BLaER1 (cell line): ENCODE results near the gene ERFL.
A peak's percentile ranks its signal among the peaks of the same experiment; 100 is the strongest.

Experiments used
- H3K27ac ChIP-seq: shearing (Covaris generic); formaldehyde crosslinking; 2 replicates; pipeline ENCODE4 v1.8.1; 2022
- H3K27me3 ChIP-seq: shearing (Covaris generic); formaldehyde crosslinking; 2 replicates; pipeline ENCODE4 v1.8.1; 2022
- H3K36me3 ChIP-seq: shearing (Covaris generic); formaldehyde crosslinking; 2 replicates; pipeline ENCODE4 v1.8.1; 2022
- H3K4me1 ChIP-seq: shearing (Covaris generic); formaldehyde crosslinking; 2 replicates; pipeline ENCODE4 v1.8.1; 2022
- H3K4me2 ChIP-seq: shearing (Covaris generic); formaldehyde crosslinking; 2 replicates; pipeline ENCODE4 v1.8.1; 2022
- H3K4me3 ChIP-seq: shearing (Covaris generic); formaldehyde crosslinking; 2 replicates; pipeline ENCODE4 v1.8.1; 2022
- H3K9ac ChIP-seq: shearing (Covaris generic); formaldehyde crosslinking; 2 replicates; pipeline ENCODE4 v1.8.1; 2022
- H3K9me3 ChIP-seq: shearing (Covaris generic); formaldehyde crosslinking; 2 replicates; pipeline ENCODE4 v1.8.1; 2022
- H4K20me1 ChIP-seq: shearing (Covaris generic); formaldehyde crosslinking; 2 replicates; pipeline ENCODE4 v1.8.1; 2022
- Cebpa-rat ChIP-seq: shearing (Covaris generic); IDR thresholded peaks from 2 replicates; pipeline ENCODE4 v1.8.1; 2022

Gene ERFL

GRCh38 chr19:41936416-41936850 is 8.2 kb upstream of the ERFL start:
- peaks cover 48% of the 10 kb centered on the region for H3K27me3 ChIP-seq
- no peak overlapping the region for H3K4me2 ChIP-seq
- no peak overlapping the region for H3K9ac ChIP-seq

GRCh38 chr19:41935760-41936415 is 7.6 kb upstream of the ERFL start:
- TF ChIP-seq Cebpa-rat = no peak
- Histone ChIP-seq H3K4me1 (peaks cover 62% of the 10 kb centered on the region), H3K27ac (no peak overlapping the region), H3K4me3 (no peak overlapping the region), H3K27me3 (peaks cover 42% of the 10 kb centered on the region), H4K20me1 (no peaks in the 10 kb centered on the region), H3K36me3 (no peaks in the 10 kb centered on the region), H3K9me3 (no peaks in the 10 kb centered on the region), H3K9ac (no peak overlapping the region), H3K4me2 (no peak overlapping the region)

More at GRCh38 chr19:41936416-41936850, 8.2 kb upstream of the ERFL start:
- H3K4me1 ChIP-seq = peaks cover 62% of the 10 kb centered on the region
- H4K20me1 ChIP-seq = no peaks in the 10 kb centered on the region
- no peaks in the 10 kb centered on the region for H3K9me3 ChIP-seq
- no peaks in the 10 kb centered on the region for H3K36me3 ChIP-seq
- H3K27ac ChIP-seq = no peak overlapping the region
- TF ChIP-seq Cebpa-rat = no peak
- H3K4me3 ChIP-seq = no peak overlapping the region

GRCh38 chr19:41934849-41935374 is 6.7 kb upstream of the ERFL start:
- Histone ChIP-seq H3K9me3 (no peaks in the 10 kb centered on the region), H3K4me2 (peak overlapping the region; percentile 47), H4K20me1 (no peaks in the 10 kb centered on the region), H3K36me3 (no peaks in the 10 kb centered on the region), H3K9ac (no peak overlapping the region), H3K4me1 (peaks cover 67% of the 10 kb centered on the region), H3K4me3 (no peak overlapping the region), H3K27me3 (peaks cover 44% of the 10 kb centered on the region), H3K27ac (peak overlapping the region; percentile 20)
- no peak for TF ChIP-seq Cebpa-rat

GRCh38 chr19:41933693-41934426 is 5.6 kb upstream of the ERFL start:
- Histone ChIP-seq H3K27me3 (peaks cover 51% of the 10 kb centered on the region), H3K4me3 (no peak overlapping the region), H3K36me3 (no peaks in the 10 kb centered on the region), H4K20me1 (no peaks in the 10 kb centered on the region), H3K4me2 (peak overlapping the region; percentile 47), H3K4me1 (peaks cover 78% of the 10 kb centered on the region), H3K9me3 (no peaks in the 10 kb centered on the region), H3K27ac (peak overlapping the region; percentile 20), H3K9ac (no peak overlapping the region)
- no peak for TF ChIP-seq Cebpa-rat

- no peaks in the 10 kb centered on the region for H3K36me3 ChIP-seq
- H3K27me3 ChIP-seq = peaks cover 59% of the 10 kb centered on the region
- H3K4me1 ChIP-seq = peaks cover 75% of the 10 kb centered on the region
- H3K4me3 ChIP-seq = no peak overlapping the region
- no peaks in the 10 kb centered on the region for H4K20me1 ChIP-seq
- no peaks in the 10 kb centered on the region for H3K9me3 ChIP-seq
- no peak overlapping the region for H3K27ac ChIP-seq
- H3K4me2 ChIP-seq = peak overlapping the region; percentile 89
- no peak for TF ChIP-seq Cebpa-rat
- no peak overlapping the region for H3K9ac ChIP-seq
Observed at GRCh38 chr19:41932720-41933332, 4.6 kb upstream of the ERFL start.

GRCh38 chr19:41932259-41932719 is 4.0 kb upstream of the ERFL start:
- H3K9ac ChIP-seq = no peak overlapping the region
- H3K27me3 ChIP-seq = peaks cover 59% of the 10 kb centered on the region
- H3K4me2 ChIP-seq = peak overlapping the region; percentile 89
- H3K36me3 ChIP-seq = no peaks in the 10 kb centered on the region
- peaks cover 73% of the 10 kb centered on the region for H3K4me1 ChIP-seq
- TF ChIP-seq Cebpa-rat = no peak
- H3K4me3 ChIP-seq = no peak overlapping the region
- no peaks in the 10 kb centered on the region for H3K9me3 ChIP-seq
- peaks cover 3% of the 10 kb centered on the region for H4K20me1 ChIP-seq
- no peak overlapping the region for H3K27ac ChIP-seq

GRCh38 chr19:41930926-41931592 is 2.8 kb upstream of the ERFL start:
- H3K4me1 ChIP-seq = peaks cover 71% of the 10 kb centered on the region
- no peak overlapping the region for H3K9ac ChIP-seq
- H4K20me1 ChIP-seq = peaks cover 8% of the 10 kb centered on the region
- no peaks in the 10 kb centered on the region for H3K9me3 ChIP-seq
- no peak for TF ChIP-seq Cebpa-rat
- no peaks in the 10 kb centered on the region for H3K36me3 ChIP-seq
- H3K4me3 ChIP-seq = no peak overlapping the region
- H3K4me2 ChIP-seq = peak overlapping the region; percentile 89
- peaks cover 59% of the 10 kb centered on the region for H3K27me3 ChIP-seq
- no peak overlapping the region; the same call in 1 of the 2 replicates for H3K27ac ChIP-seq

- H3K9ac ChIP-seq = no peak overlapping the region
- peaks cover 8% of the 10 kb centered on the region for H4K20me1 ChIP-seq
- no peak for TF ChIP-seq Cebpa-rat
- no peaks in the 10 kb centered on the region for H3K36me3 ChIP-seq
- no peak overlapping the region for H3K4me3 ChIP-seq
- H3K4me1 ChIP-seq = peaks cover 71% of the 10 kb centered on the region
- no peaks in the 10 kb centered on the region for H3K9me3 ChIP-seq
- H3K27ac ChIP-seq = no peak overlapping the region
- peaks cover 59% of the 10 kb centered on the region for H3K27me3 ChIP-seq
- peak overlapping the region; percentile 89 for H3K4me2 ChIP-seq
Observed at GRCh38 chr19:41930322-41930722, 2.1 kb upstream of the ERFL start.

GRCh38 chr19:41929536-41930071 is 1.4 kb upstream of the ERFL start:
- Histone ChIP-seq H4K20me1 (peaks cover 8% of the 10 kb centered on the region), H3K4me1 (peaks cover 65% of the 10 kb centered on the region), H3K27me3 (peaks cover 60% of the 10 kb centered on the region), H3K4me3 (peak overlapping the region; percentile 73), H3K4me2 (peak overlapping the region; percentile 89), H3K9ac (no peak overlapping the region), H3K36me3 (no peaks in the 10 kb centered on the region), H3K9me3 (no peaks in the 10 kb centered on the region), H3K27ac (no peak overlapping the region)
- TF ChIP-seq Cebpa-rat = no peak
